H1 (cell line): ENCODE data around the gene PDZD2. TPM values are rescaled to one million over a fixed set of nuclear protein-coding genes. Genes with fewer than 3 reads are reported as not detected.
"Not testable (repeated sequence)": the region's sequence is repeated elsewhere in the genome, so short reads cannot be mapped to it uniquely, and the experiment has no call there.

ENCODE experiments used
- CTCF ChIA-PET: fragments of 300-600 bp; sonication (Branson Sonifier 250); formaldehyde crosslinking; loops from one replicate; lab custom pipeline; 2021; ENCODE audit not compliant: partially characterized antibody; lab: Charles Lee
- POLR2A ChIA-PET: fragments of 300-600 bp; sonication (Branson Sonifier 250); formaldehyde crosslinking; loops from one replicate; lab custom pipeline; 2021; ENCODE audit warnings: inconsistent platforms; ENCODE audit not compliant: partially characterized antibody; lab: Charles Lee
- DNase-seq, 2 experiments: peaks; one replicate each; pipeline versions ENCODE4 v3.0.0 to v3.0.0-alpha.2; 2010 to 2022; ENCODE audit warnings: low spot score in 2 of 2, low read depth in 1 of 2, mixed read lengths in 1 of 2
- FAIRE-seq: peaks from 2 replicates; lab custom pipeline; 2011; peaks lifted over from hg19 to GRCh38; lab: Jason Lieb, UNC
- H2AFZ ChIP-seq: 2 replicates; pipeline ENCODE4 v1.8.1; 2012; ENCODE audit warnings: low read length, inconsistent platforms
- H2AK5ac ChIP-seq: 2 replicates; pipeline ENCODE4 v1.6.1; 2013; ENCODE audit warnings: low read depth, low read length
- H2BK120ac ChIP-seq: replicated peaks from 2 replicates; pipeline ENCODE3; 2013; ENCODE audit warnings: low read depth, low read length, inconsistent platforms
- H2BK12ac ChIP-seq: 2 replicates; pipeline ENCODE4 v1.6.1; 2013; ENCODE audit warnings: low read depth, low read length
- H2BK15ac ChIP-seq: 2 replicates; pipeline ENCODE4 v1.6.1; 2013; ENCODE audit warnings: low read length
- H2BK20ac ChIP-seq: 2 replicates; pipeline ENCODE4 v1.6.1; 2013; ENCODE audit warnings: low read length
- H2BK5ac ChIP-seq: 2 replicates; pipeline ENCODE4 v1.6.1; 2013; ENCODE audit warnings: low read depth, low read length
- H3K14ac ChIP-seq: 2 replicates; pipeline ENCODE4 v1.6.1; 2013; ENCODE audit warnings: inconsistent platforms; ENCODE audit not compliant: insufficient read length
- H3K18ac ChIP-seq: 2 replicates; pipeline ENCODE4 v1.6.1; 2013; ENCODE audit warnings: low read length; ENCODE audit errors: extremely low read depth
- H3K23ac ChIP-seq: 2 replicates; pipeline ENCODE4 v1.6.1; 2013; ENCODE audit warnings: inconsistent platforms; ENCODE audit not compliant: insufficient read length
- H3K23me2 ChIP-seq: 2 replicates; pipeline ENCODE4 v1.6.1; 2013; ENCODE audit warnings: low read depth, low read length
- H3K27ac ChIP-seq: 2 replicates; pipeline ENCODE4 v1.6.1; 2011; ENCODE audit warnings: low read depth, low read length, inconsistent platforms
- H3K27me3 ChIP-seq, 4 experiments: replicated peaks in 1 of 4; 1 replicate in 1 of 4; 2 replicates in 3 of 4; pipeline versions ENCODE4 v1.6.1 to v1.8.1; 2011 to 2013; ENCODE audit warnings: low read length in 3 of 4, mild to moderate bottlenecking in 3 of 4, inconsistent platforms in 2 of 4, mixed read lengths in 2 of 4, moderate library complexity in 1 of 4; ENCODE audit not compliant: control insufficient read depth in 3 of 4, insufficient read depth in 3 of 4; ENCODE audit errors: extremely low read depth in 1 of 4
- H3K36me3 ChIP-seq, 4 experiments: 2 replicates each; pipeline versions ENCODE4 v1.6.1 to v1.8.1; 2011 to 2013; ENCODE audit warnings: mild to moderate bottlenecking in 4 of 4, low read length in 3 of 4, moderate library complexity in 2 of 4, control low read depth in 1 of 4, inconsistent platforms in 1 of 4; ENCODE audit not compliant: insufficient read depth in 4 of 4, control insufficient read depth in 2 of 4
- H3K4ac ChIP-seq: replicated peaks from 2 replicates; pipeline ENCODE3; 2013; ENCODE audit warnings: low read length, low read depth, mixed read lengths, inconsistent platforms; ENCODE audit not compliant: insufficient read length
- H3K4me1 ChIP-seq, 4 experiments: replicated peaks in 1 of 4; 1 replicate in 1 of 4; 2 replicates in 3 of 4; pipeline versions ENCODE4 v1.6.1 to v1.8.1; 2011 to 2013; ENCODE audit warnings: low read length in 3 of 4, inconsistent platforms in 2 of 4, mixed read lengths in 1 of 4; ENCODE audit not compliant: insufficient read depth in 4 of 4, control insufficient read depth in 3 of 4
- H3K4me2 ChIP-seq, 2 experiments: 2 replicates each; pipeline versions ENCODE4 v1.6.1 to v1.8.1; 2011 to 2013; ENCODE audit warnings: low read depth in 2 of 2, low read length in 2 of 2, control low read depth in 1 of 2, inconsistent platforms in 1 of 2, mild to moderate bottlenecking in 1 of 2; ENCODE audit not compliant: insufficient read depth in 1 of 2
- H3K4me3 ChIP-seq, 4 experiments: fragments of 200-600, 300-600 bp in 1 of 4; sonication (generic), shearing (Covaris generic), sonication (Bioruptor Twin) in 1 of 4; 2 replicates each; pipeline versions ENCODE4 v1.5.1 to v1.8.1; 2011 to 2016; ENCODE audit warnings: low read length in 4 of 4, low read depth in 3 of 4, control low read depth in 2 of 4, inconsistent platforms in 2 of 4, mild to moderate bottlenecking in 2 of 4, mixed read lengths in 1 of 4, moderate library complexity in 1 of 4; ENCODE audit not compliant: insufficient read depth in 2 of 4; ENCODE audit errors: extremely low read depth in 1 of 4
- H3K56ac ChIP-seq: replicated peaks from 2 replicates; pipeline ENCODE3; 2013; ENCODE audit warnings: low read depth, mild to moderate bottlenecking, mixed read lengths, low read length, inconsistent platforms; ENCODE audit not compliant: insufficient read length
- H3K79me1 ChIP-seq: 2 replicates; pipeline ENCODE4 v1.6.1; 2013; ENCODE audit warnings: low read depth, low read length, control low read depth
- H3K79me2 ChIP-seq, 2 experiments: 2 replicates each; pipeline versions ENCODE4 v1.6.1 to v1.8.1; 2012 to 2013; ENCODE audit warnings: low read length in 2 of 2, mild to moderate bottlenecking in 2 of 2, inconsistent platforms in 1 of 2; ENCODE audit not compliant: insufficient read depth in 2 of 2, control insufficient read depth in 1 of 2
- H3K9ac ChIP-seq, 4 experiments: replicated peaks in 1 of 4; 1 replicate in 1 of 4; 2 replicates in 3 of 4; pipeline versions ENCODE4 v1.6.1 to v1.8.1; 2011 to 2013; ENCODE audit warnings: low read depth in 3 of 4, low read length in 3 of 4, control low read depth in 2 of 4, mild to moderate bottlenecking in 2 of 4, moderate library complexity in 2 of 4, inconsistent platforms in 1 of 4; ENCODE audit errors: extremely low read depth in 1 of 4
- H3K9me3 ChIP-seq, 2 experiments: 2 replicates each; pipeline versions ENCODE4 v1.6.1 to v1.8.1; 2012 to 2013; ENCODE audit warnings: mild to moderate bottlenecking in 2 of 2, moderate library complexity in 2 of 2, control low read depth in 1 of 2, inconsistent platforms in 1 of 2, low read depth in 1 of 2, low read length in 1 of 2, mixed read lengths in 1 of 2; ENCODE audit not compliant: insufficient read depth in 2 of 2
- H4K20me1 ChIP-seq, 2 experiments: replicated peaks in 1 of 2; 2 replicates each; pipeline versions ENCODE3 to v1.8.1; 2011 to 2013; ENCODE audit warnings: inconsistent platforms in 2 of 2, low read length in 2 of 2, mild to moderate bottlenecking in 1 of 2; ENCODE audit not compliant: insufficient read depth in 2 of 2, control insufficient read depth in 1 of 2
- H4K5ac ChIP-seq: 2 replicates; pipeline ENCODE4 v1.6.1; 2013; ENCODE audit warnings: low read length, low read depth, mixed read lengths, inconsistent platforms; ENCODE audit not compliant: insufficient read length
- H4K8ac ChIP-seq: 2 replicates; pipeline ENCODE4 v1.8.0; 2013; ENCODE audit warnings: mild to moderate bottlenecking, moderate library complexity, low read length, inconsistent platforms; ENCODE audit not compliant: insufficient read depth; ENCODE audit errors: extremely low read depth
- H4K91ac ChIP-seq: replicated peaks from 2 replicates; pipeline ENCODE3; 2013; ENCODE audit warnings: low read length, mixed read lengths, inconsistent platforms; ENCODE audit not compliant: insufficient read length
- WGBS, 2 experiments: shearing (Covaris generic) in 1 of 2; methylation state at CpG; one replicate each; pipeline versions ENCODE4 v1.1.6 to v1.1.7; 2013 to 2015; ENCODE audit warnings: low lambda C conversion rate in 2 of 2, mixed read lengths in 2 of 2, inconsistent platforms in 1 of 2, low coverage in 1 of 2, missing lambda C conversion rate in 1 of 2; ENCODE audit not compliant: insufficient replicate concordance in 2 of 2, insufficient coverage in 1 of 2, insufficient read length in 1 of 2; ENCODE audit errors: extremely low coverage in 1 of 2, missing lambda C conversion rate in 1 of 2; 5-methylcytosine and 5-hydroxymethylcytosine counted together
- polyA plus RNA-seq, 7 experiments: library from polyadenylated mRNA; depleted of rRNA in 3 of 7; stranded (reverse) in 5 of 7; unstranded in 2 of 7; fragments of >200 nt in 5 of 7; fragments of 200-250 nt in 2 of 7; gene quantifications; 1 replicate in 5 of 7; 2 replicates in 1 of 7; 4 replicates in 1 of 7; pipeline versions ENCODE4 v1.2.1 to v1.2.3, GENCODE V29; 2011 to 2013; ENCODE audit warnings: missing spikeins in 2 of 7, mixed read lengths in 2 of 7
- total RNA-seq: library from RNA; stranded (reverse); fragmentation: NEBNext Ultra II Directional; extraction: Animal tissue kit (Norgen Biotek cat#: 25700); gene quantifications from 2 replicates; pipeline ENCODE4 v1.2.1, GENCODE V29; 2021

The PDZD2 gene
- total and polyA plus RNA-seq, 2 of the 8 experiments (the other 6 are each of a cell fraction or from before 2014, with no cell fraction given), result 1.2 to 6.8 TPM

- H2BK15ac ChIP-seq, H2BK120ac ChIP-seq, H3K23me2 ChIP-seq, H3K4ac ChIP-seq, H2BK12ac ChIP-seq, H4K8ac ChIP-seq, H2BK5ac ChIP-seq, H3K56ac ChIP-seq, H3K27ac ChIP-seq, H3K9me3 ChIP-seq, H4K20me1 ChIP-seq, H3K36me3 ChIP-seq, H3K23ac ChIP-seq, H3K9ac ChIP-seq, H3K18ac ChIP-seq, FAIRE-seq, H3K4me1 ChIP-seq, H3K14ac ChIP-seq, DNase-seq, H3K79me2 ChIP-seq, POLR2A ChIA-PET, H3K79me1 ChIP-seq, H3K4me2 ChIP-seq, H2AFZ ChIP-seq, H3K27me3 ChIP-seq, H4K5ac ChIP-seq, H2BK20ac ChIP-seq, H4K91ac ChIP-seq, H2AK5ac ChIP-seq, H3K4me3 ChIP-seq: not testable (repeated sequence)
- CTCF ChIA-PET, result interaction anchor here (0.6 to 1.3 kb wide), 3 partner anchors 12 to 166 kb away, joined by 3 to 4 read pairs (median 4); no protein-coding TSS in a partner anchor
- WGBS, 2 experiments, result 92% methylated on average over 4 of the region's 4 CpGs; no CpG with 5 or more reads in 1 of the 2 experiments
Observed at GRCh38 chr5:31602305-31602704, 36.6 kb upstream of the PDZD2 start.
